Liver (tissue), 3 donors: Measurements from ENCODE around the gene FAM149B1.
A peak's percentile ranks its signal among the peaks of the same experiment; 100 is the strongest.

ENCODE experiments used
- SP1 ChIP-seq: IDR thresholded peaks from 2 replicates; pipeline ENCODE4 v1.6.1; 2018; ENCODE audit warnings: antibody characterized with exemption, mild to moderate bottlenecking
- TF ChIP-seq, protein P1 (sequence below): fragments of 150-350 bp; IDR thresholded peaks from 2 replicates; pipeline ENCODE4 v1.5.1; 2017; ENCODE audit warnings: improper control_type of control experiment, low read depth, low read length; ENCODE audit not compliant: missing input control
- donor health status: healthy.
- donor health status: healthy.

DNA sequence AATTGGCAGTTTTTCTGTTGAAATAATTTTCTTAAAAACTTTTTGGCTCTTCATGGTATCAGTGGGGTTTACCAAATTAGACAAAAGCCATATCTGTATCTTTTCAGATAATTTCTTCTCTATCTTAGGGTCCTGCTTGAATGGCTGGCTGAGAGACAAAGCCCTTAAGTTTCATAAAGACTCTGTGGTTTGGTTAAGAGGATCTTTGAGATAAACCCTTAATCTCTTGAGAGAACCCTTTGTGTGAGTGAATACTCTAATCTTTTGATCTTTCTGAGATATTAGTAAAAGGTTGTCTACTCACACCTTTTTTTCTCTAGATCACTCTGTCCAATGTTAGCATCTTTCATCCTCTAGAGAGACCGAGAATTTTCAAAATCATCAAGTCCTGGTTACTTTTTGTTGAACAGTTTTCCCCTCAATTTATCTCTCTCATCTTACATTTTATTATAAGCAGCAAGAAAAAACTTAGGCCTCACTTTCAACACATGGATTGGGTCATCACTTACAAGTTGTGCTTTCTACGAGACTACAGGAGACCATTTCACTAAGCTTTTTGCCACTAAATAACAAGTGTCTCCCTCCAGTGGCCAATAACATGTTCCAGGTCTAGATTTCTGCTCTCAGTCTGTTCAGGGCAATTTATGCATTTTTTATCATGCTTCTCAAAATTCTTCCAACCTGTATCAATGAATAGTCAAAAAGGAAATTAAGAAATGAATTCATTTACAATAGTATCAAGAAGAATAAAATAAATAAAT, 50.7 kb downstream of the FAM149B1 start:
- TF ChIP-seq, protein P1, sequence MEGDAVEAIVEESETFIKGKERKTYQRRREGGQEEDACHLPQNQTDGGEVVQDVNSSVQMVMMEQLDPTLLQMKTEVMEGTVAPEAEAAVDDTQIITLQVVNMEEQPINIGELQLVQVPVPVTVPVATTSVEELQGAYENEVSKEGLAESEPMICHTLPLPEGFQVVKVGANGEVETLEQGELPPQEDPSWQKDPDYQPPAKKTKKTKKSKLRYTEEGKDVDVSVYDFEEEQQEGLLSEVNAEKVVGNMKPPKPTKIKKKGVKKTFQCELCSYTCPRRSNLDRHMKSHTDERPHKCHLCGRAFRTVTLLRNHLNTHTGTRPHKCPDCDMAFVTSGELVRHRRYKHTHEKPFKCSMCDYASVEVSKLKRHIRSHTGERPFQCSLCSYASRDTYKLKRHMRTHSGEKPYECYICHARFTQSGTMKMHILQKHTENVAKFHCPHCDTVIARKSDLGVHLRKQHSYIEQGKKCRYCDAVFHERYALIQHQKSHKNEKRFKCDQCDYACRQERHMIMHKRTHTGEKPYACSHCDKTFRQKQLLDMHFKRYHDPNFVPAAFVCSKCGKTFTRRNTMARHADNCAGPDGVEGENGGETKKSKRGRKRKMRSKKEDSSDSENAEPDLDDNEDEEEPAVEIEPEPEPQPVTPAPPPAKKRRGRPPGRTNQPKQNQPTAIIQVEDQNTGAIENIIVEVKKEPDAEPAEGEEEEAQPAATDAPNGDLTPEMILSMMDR, result peak; percentile 33
- TF ChIP-seq SP1, result no peak
